HG02938 (cell line): ENCODE data around the gene DOCK8.

Experiments
- ATAC-seq: cut with Tn5 transposase; IDR thresholded peaks from one replicate; pipeline ENCODE4 v1.9.1; 2021; ENCODE audit warnings: mild to moderate bottlenecking, moderate library complexity; ENCODE audit not compliant: unreplicated experiment

DOCK8 gene

GRCh38 chr9:488448-488847, 273.8 kb downstream of the DOCK8 start:
- no peak for ATAC-seq

GRCh38 chr9:489198-490197, 274.8 kb downstream of the DOCK8 start:
- no peak for ATAC-seq

- ATAC-seq = no peak
Measured at GRCh38 chr9:494764-495163, 280.1 kb downstream of the DOCK8 start.

GRCh38 chr9:495739-496138, 281.1 kb downstream of the DOCK8 start:
- no peak for ATAC-seq

- no peak for ATAC-seq
Measured at GRCh38 chr9:503326-503725, 288.7 kb downstream of the DOCK8 start.

- peak; percentile 81 for ATAC-seq
Measured at GRCh38 chr9:503881-504852, 289.5 kb downstream of the DOCK8 start, which contains the start of gene KANK1. Gene KANK1 (plus strand): TSS chr9:504695.

GRCh38 chr9:504921-505740, 290.5 kb downstream of the DOCK8 start:
- ATAC-seq = peak; percentile 6

GRCh38 chr9:505741-506059, 291.0 kb downstream of the DOCK8 start:
- ATAC-seq = no peak

- no peak for ATAC-seq
Measured at GRCh38 chr9:506281-506680, 291.6 kb downstream of the DOCK8 start.

GRCh38 chr9:511861-512260, 297.2 kb downstream of the DOCK8 start:
- no peak for ATAC-seq

- ATAC-seq = no peak
Measured at GRCh38 chr9:512555-513272, 298.0 kb downstream of the DOCK8 start.
